HEK293 (cell line): ENCODE results near the gene XKR7.

ENCODE experiments used
- CTCF ChIA-PET: fragments of 350-600 bp; formaldehyde crosslinking; extraction: SDS; loops from one replicate; lab custom pipeline; 2021; ENCODE audit warnings: antibody characterized with exemption; lab: Yijun Ruan, JAX
- POLR2A ChIA-PET: fragments of 300-600 bp; formaldehyde crosslinking; extraction: SDS; loops from one replicate; lab custom pipeline; 2020; ENCODE audit warnings: antibody characterized with exemption, inconsistent platforms; lab: Yijun Ruan, JAX
- H3K27ac ChIP-seq: fragments of 200-500 bp; sonication (Bioruptor generic); 2 replicates; pipeline ENCODE4 v1.5.1; 2014; ENCODE audit warnings: low read depth, low read length, control low read depth, inconsistent platforms; ENCODE audit errors: extremely low read depth
- H3K36me3 ChIP-seq, 2 experiments: fragments of 200-500 bp in 1 of 2; sonication (Bioruptor generic) in 1 of 2; 1 replicate in 1 of 2; 2 replicates in 1 of 2; pipeline ENCODE4 v1.5.1; 2014 to 2017; ENCODE audit warnings: inconsistent platforms in 2 of 2, low read length in 2 of 2; ENCODE audit not compliant: control insufficient read depth in 2 of 2, insufficient read depth in 1 of 2
- H3K4me1 ChIP-seq: fragments of 200-500 bp; sonication (Bioruptor generic); 2 replicates; pipeline ENCODE4 v1.5.1; 2014; ENCODE audit warnings: mild to moderate bottlenecking, low read length, inconsistent platforms; ENCODE audit not compliant: control insufficient read depth, insufficient read depth
- H3K4me3 ChIP-seq: 2 replicates; pipeline ENCODE4 v1.5.1; 2011; ENCODE audit warnings: low read depth, mild to moderate bottlenecking, control low read depth, low read length, moderate library complexity
- H3K9me3 ChIP-seq: fragments of 200-500 bp; sonication (Bioruptor generic); 2 replicates; pipeline ENCODE4 v1.5.1; 2014; ENCODE audit warnings: low read depth, low read length, inconsistent platforms; ENCODE audit not compliant: control insufficient read depth, insufficient read depth
- GLI2 ChIP-seq: fragments of 450-650 bp; formaldehyde crosslinking; IDR thresholded peaks from 2 replicates; pipeline ENCODE4; 2017; ENCODE audit warnings: missing biosample characterization, missing genetic modification characterization, low read depth, borderline replicate concordance
- PRDM1 ChIP-seq: fragments of 450-650 bp; formaldehyde crosslinking; IDR thresholded peaks from 2 replicates; pipeline ENCODE4; 2016; ENCODE audit warnings: missing biosample characterization, missing genetic modification characterization
- ZBTB21 ChIP-seq: fragments of 450-650 bp; formaldehyde crosslinking; IDR thresholded peaks from 2 replicates; pipeline ENCODE4 v1.5.1; 2017; ENCODE audit warnings: missing biosample characterization, missing genetic modification characterization
- ZNF202 ChIP-seq: fragments of 450-650 bp; formaldehyde crosslinking; IDR thresholded peaks from 2 replicates; pipeline ENCODE4 v1.5.1; 2016; ENCODE audit warnings: missing biosample characterization, missing genetic modification characterization, borderline replicate concordance
- ZNF211 ChIP-seq: fragments of 450-650 bp; formaldehyde crosslinking; IDR thresholded peaks from 2 replicates; pipeline ENCODE4 v1.5.1; 2016; ENCODE audit warnings: low read depth, missing biosample characterization, missing genetic modification characterization
- ZNF274 ChIP-seq, 2 experiments: fragments of 200-500 bp in 1 of 2; fragments of 450-650 bp in 1 of 2; sonication (Bioruptor generic) in 1 of 2; formaldehyde crosslinking in 1 of 2; IDR thresholded peaks; 2 replicates each; pipeline versions ENCODE4 v1.5.1 to v1.6.1; 2014 to 2016; ENCODE audit warnings: borderline replicate concordance in 1 of 2, inconsistent platforms in 1 of 2, low read length in 1 of 2, missing biosample characterization in 1 of 2, missing genetic modification characterization in 1 of 2
- ZNF398 ChIP-seq: fragments of 450-650 bp; formaldehyde crosslinking; IDR thresholded peaks from 2 replicates; pipeline ENCODE4 v1.5.1; 2017; ENCODE audit warnings: missing biosample characterization, missing genetic modification characterization
- ZNF48 ChIP-seq: fragments of 450-650 bp; formaldehyde crosslinking; IDR thresholded peaks from 2 replicates; pipeline ENCODE4 v1.5.1; 2016; ENCODE audit warnings: missing biosample characterization, missing genetic modification characterization
- ZNF610 ChIP-seq: fragments of 450-650 bp; formaldehyde crosslinking; IDR thresholded peaks from 2 replicates; pipeline ENCODE4 v1.5.1; 2016; ENCODE audit warnings: missing biosample characterization, missing genetic modification characterization, borderline replicate concordance
- TF ChIP-seq, protein P1 (sequence below): fragments of 450-650 bp; formaldehyde crosslinking; conservative IDR thresholded peaks from 2 replicates; pipeline ENCODE4 v1.5.1; 2016; ENCODE audit warnings: low read depth, missing biosample characterization, missing genetic modification characterization
- TF ChIP-seq, protein P2 (sequence below): fragments of 450-650 bp; formaldehyde crosslinking; IDR thresholded peaks from 2 replicates; pipeline ENCODE4 v1.5.1; 2017; ENCODE audit warnings: missing biosample characterization, missing genetic modification characterization
- TF ChIP-seq, protein P3 (sequence below): fragments of 450-650 bp; formaldehyde crosslinking; IDR thresholded peaks from 2 replicates; pipeline ENCODE4 v1.5.1; 2016; ENCODE audit warnings: missing biosample characterization, missing genetic modification characterization, low read depth
- TF ChIP-seq, protein P4 (sequence below): fragments of 450-650 bp; formaldehyde crosslinking; IDR thresholded peaks from 2 replicates; pipeline ENCODE4 v1.5.1; 2016; ENCODE audit warnings: missing biosample characterization, missing genetic modification characterization
- TF ChIP-seq, protein P5 (sequence below): fragments of 450-650 bp; formaldehyde crosslinking; IDR thresholded peaks from 2 replicates; pipeline ENCODE4 v1.5.1; 2016; ENCODE audit warnings: missing biosample characterization, missing genetic modification characterization
- TF ChIP-seq, protein P6 (sequence below): fragments of 450-650 bp; formaldehyde crosslinking; IDR thresholded peaks from 2 replicates; pipeline ENCODE4 v1.5.1; 2016; ENCODE audit warnings: missing biosample characterization, missing genetic modification characterization, borderline replicate concordance

The XKR7 gene

DNA sequence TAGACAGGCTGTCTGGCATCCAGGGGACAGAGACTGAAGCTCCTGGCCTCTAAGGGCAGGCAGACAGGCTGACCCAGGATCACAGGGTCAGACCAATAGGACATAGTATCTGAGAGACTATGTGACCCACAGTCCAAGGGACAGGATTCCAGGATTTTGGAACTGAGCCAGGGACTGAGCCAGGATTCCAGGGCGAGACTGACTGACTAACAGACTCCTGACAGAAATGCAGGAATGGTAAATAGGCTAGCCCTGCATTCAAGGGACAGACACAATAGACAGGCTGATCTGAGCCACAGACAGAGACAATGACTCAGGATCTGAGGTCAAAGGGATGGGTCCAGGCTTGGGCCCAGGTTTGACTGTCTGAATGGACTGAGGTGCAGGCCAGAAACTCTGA is 19.8 kb downstream of the XKR7 start:
- CTCF ChIA-PET, result no interaction called here
- no peak overlapping the region for H3K4me3 ChIP-seq
- POLR2A ChIA-PET, result no interaction called here
- no peak overlapping the region for H3K27ac ChIP-seq
- TF ChIP-seq ZNF211 (no peak), PRDM1 (tag by site-specific recombination) (no peak), ZNF398 (tag by site-specific recombination) (no peak), GLI2 (no peak), ZNF48 (tag by site-specific recombination) (no peak), ZNF274 (IDR thresholded peaks at IDR 0.05; ENCODE audit: low read length) (no peak), ZNF274 (tag by site-specific recombination; IDR thresholded peaks at IDR 0.05; ENCODE audit: borderline replicate concordance) (no peak)
- TF ChIP-seq, protein P1, sequence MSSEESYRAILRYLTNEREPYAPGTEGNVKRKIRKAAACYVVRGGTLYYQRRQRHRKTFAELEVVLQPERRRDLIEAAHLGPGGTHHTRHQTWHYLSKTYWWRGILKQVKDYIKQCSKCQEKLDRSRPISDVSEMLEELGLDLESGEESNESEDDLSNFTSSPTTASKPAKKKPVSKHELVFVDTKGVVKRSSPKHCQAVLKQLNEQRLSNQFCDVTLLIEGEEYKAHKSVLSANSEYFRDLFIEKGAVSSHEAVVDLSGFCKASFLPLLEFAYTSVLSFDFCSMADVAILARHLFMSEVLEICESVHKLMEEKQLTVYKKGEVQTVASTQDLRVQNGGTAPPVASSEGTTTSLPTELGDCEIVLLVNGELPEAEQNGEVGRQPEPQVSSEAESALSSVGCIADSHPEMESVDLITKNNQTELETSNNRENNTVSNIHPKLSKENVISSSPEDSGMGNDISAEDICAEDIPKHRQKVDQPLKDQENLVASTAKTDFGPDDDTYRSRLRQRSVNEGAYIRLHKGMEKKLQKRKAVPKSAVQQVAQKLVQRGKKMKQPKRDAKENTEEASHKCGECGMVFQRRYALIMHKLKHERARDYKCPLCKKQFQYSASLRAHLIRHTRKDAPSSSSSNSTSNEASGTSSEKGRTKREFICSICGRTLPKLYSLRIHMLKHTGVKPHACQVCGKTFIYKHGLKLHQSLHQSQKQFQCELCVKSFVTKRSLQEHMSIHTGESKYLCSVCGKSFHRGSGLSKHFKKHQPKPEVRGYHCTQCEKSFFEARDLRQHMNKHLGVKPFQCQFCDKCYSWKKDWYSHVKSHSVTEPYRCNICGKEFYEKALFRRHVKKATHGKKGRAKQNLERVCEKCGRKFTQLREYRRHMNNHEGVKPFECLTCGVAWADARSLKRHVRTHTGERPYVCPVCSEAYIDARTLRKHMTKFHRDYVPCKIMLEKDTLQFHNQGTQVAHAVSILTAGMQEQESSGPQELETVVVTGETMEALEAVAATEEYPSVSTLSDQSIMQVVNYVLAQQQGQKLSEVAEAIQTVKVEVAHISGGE (tag by site-specific recombination), result no peak
- TF ChIP-seq, protein P2, sequence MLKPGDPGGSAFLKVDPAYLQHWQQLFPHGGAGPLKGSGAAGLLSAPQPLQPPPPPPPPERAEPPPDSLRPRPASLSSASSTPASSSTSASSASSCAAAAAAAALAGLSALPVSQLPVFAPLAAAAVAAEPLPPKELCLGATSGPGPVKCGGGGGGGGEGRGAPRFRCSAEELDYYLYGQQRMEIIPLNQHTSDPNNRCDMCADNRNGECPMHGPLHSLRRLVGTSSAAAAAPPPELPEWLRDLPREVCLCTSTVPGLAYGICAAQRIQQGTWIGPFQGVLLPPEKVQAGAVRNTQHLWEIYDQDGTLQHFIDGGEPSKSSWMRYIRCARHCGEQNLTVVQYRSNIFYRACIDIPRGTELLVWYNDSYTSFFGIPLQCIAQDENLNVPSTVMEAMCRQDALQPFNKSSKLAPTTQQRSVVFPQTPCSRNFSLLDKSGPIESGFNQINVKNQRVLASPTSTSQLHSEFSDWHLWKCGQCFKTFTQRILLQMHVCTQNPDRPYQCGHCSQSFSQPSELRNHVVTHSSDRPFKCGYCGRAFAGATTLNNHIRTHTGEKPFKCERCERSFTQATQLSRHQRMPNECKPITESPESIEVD (tag by site-specific recombination), result no peak
- TF ChIP-seq, protein P3, sequence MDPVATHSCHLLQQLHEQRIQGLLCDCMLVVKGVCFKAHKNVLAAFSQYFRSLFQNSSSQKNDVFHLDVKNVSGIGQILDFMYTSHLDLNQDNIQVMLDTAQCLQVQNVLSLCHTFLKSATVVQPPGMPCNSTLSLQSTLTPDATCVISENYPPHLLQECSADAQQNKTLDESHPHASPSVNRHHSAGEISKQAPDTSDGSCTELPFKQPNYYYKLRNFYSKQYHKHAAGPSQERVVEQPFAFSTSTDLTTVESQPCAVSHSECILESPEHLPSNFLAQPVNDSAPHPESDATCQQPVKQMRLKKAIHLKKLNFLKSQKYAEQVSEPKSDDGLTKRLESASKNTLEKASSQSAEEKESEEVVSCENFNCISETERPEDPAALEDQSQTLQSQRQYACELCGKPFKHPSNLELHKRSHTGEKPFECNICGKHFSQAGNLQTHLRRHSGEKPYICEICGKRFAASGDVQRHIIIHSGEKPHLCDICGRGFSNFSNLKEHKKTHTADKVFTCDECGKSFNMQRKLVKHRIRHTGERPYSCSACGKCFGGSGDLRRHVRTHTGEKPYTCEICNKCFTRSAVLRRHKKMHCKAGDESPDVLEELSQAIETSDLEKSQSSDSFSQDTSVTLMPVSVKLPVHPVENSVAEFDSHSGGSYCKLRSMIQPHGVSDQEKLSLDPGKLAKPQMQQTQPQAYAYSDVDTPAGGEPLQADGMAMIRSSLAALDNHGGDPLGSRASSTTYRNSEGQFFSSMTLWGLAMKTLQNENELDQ, result no peak
- H3K36me3 ChIP-seq, result no peaks in the 10 kb centered on the region
- H3K9me3 ChIP-seq, result no peaks in the 10 kb centered on the region
- H3K4me1 ChIP-seq, result no peaks in the 10 kb centered on the region

DNA sequence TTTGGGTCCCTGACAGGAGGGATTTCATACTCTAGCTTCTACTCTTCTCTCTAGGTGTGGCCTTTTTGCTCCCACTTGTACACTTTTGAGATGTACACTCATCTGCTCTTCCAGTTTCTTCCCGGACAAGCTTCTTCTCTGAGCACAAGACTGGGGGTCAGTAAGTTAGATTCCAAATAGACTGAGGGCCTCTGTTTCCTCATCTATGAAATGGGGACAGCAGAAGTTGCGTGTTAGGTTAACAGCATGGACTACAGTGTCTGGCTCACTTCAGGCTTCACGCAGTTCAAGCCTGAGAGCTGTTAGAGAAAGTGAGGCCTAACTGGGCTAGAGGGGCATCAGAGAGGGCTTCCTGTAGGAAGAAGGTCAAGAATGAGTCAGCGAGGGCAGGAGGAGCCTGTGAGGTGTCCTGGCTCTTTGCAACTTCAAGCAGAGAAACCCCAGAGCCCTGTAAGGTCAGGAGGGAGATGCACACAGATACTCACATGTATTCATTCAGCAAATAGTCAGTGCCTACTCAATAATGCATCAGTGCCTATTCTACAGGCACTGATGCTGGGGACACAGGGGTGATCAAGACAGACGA is 20.6 kb downstream of the XKR7 start:
- Histone ChIP-seq H3K4me3 (no peak overlapping the region), H3K4me1 (no peaks in the 10 kb centered on the region), H3K36me3 (no peaks in the 10 kb centered on the region), H3K9me3 (no peaks in the 10 kb centered on the region), H3K27ac (no peak overlapping the region)
- ChIA-PET POLR2A (no interaction called here), CTCF (interaction anchor here (0.5 to 0.6 kb wide), 2 partner anchors 25 to 39 kb away, joined by 3 read pairs; no protein-coding TSS in a partner anchor)
- TF ChIP-seq, protein P4, sequence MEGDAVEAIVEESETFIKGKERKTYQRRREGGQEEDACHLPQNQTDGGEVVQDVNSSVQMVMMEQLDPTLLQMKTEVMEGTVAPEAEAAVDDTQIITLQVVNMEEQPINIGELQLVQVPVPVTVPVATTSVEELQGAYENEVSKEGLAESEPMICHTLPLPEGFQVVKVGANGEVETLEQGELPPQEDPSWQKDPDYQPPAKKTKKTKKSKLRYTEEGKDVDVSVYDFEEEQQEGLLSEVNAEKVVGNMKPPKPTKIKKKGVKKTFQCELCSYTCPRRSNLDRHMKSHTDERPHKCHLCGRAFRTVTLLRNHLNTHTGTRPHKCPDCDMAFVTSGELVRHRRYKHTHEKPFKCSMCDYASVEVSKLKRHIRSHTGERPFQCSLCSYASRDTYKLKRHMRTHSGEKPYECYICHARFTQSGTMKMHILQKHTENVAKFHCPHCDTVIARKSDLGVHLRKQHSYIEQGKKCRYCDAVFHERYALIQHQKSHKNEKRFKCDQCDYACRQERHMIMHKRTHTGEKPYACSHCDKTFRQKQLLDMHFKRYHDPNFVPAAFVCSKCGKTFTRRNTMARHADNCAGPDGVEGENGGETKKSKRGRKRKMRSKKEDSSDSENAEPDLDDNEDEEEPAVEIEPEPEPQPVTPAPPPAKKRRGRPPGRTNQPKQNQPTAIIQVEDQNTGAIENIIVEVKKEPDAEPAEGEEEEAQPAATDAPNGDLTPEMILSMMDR (tag by site-specific recombination), result no peak
- TF ChIP-seq, protein P5, sequence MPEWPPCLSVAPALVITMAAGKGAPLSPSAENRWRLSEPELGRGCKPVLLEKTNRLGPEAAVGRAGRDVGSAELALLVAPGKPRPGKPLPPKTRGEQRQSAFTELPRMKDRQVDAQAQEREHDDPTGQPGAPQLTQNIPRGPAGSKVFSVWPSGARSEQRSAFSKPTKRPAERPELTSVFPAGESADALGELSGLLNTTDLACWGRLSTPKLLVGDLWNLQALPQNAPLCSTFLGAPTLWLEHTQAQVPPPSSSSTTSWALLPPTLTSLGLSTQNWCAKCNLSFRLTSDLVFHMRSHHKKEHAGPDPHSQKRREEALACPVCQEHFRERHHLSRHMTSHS (tag by site-specific recombination), result no peak
- TF ChIP-seq, protein P6, sequence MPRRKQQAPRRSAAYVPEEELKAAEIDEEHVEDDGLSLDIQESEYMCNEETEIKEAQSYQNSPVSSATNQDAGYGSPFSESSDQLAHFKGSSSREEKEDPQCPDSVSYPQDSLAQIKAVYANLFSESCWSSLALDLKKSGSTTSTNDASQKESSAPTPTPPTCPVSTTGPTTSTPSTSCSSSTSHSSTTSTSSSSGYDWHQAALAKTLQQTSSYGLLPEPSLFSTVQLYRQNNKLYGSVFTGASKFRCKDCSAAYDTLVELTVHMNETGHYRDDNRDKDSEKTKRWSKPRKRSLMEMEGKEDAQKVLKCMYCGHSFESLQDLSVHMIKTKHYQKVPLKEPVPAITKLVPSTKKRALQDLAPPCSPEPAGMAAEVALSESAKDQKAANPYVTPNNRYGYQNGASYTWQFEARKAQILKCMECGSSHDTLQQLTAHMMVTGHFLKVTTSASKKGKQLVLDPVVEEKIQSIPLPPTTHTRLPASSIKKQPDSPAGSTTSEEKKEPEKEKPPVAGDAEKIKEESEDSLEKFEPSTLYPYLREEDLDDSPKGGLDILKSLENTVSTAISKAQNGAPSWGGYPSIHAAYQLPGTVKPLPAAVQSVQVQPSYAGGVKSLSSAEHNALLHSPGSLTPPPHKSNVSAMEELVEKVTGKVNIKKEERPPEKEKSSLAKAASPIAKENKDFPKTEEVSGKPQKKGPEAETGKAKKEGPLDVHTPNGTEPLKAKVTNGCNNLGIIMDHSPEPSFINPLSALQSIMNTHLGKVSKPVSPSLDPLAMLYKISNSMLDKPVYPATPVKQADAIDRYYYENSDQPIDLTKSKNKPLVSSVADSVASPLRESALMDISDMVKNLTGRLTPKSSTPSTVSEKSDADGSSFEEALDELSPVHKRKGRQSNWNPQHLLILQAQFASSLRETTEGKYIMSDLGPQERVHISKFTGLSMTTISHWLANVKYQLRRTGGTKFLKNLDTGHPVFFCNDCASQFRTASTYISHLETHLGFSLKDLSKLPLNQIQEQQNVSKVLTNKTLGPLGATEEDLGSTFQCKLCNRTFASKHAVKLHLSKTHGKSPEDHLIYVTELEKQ (tag by site-specific recombination), result no peak
- TF ChIP-seq ZBTB21 (tag by site-specific recombination) (no peak), ZNF610 (tag by site-specific recombination) (no peak), ZNF202 (tag by site-specific recombination) (no peak)
